HG02981 (cell line): ENCODE results near the gene ABCA13.

Experiments used
- ATAC-seq: cut with Tn5 transposase; IDR thresholded peaks from one replicate; pipeline ENCODE4 v1.9.1; 2021; ENCODE audit warnings: mild to moderate bottlenecking, moderate library complexity; ENCODE audit not compliant: unreplicated experiment

The ABCA13 gene

GRCh38 chr7:48363174-48363573 is 191.9 kb downstream of the ABCA13 start:
- ATAC-seq = no peak

GRCh38 chr7:48365010-48365409 is 193.8 kb downstream of the ABCA13 start:
- ATAC-seq = no peak

GRCh38 chr7:48366096-48366495 is 194.8 kb downstream of the ABCA13 start:
- no peak for ATAC-seq

GRCh38 chr7:48376263-48376662 is 205.0 kb downstream of the ABCA13 start:
- ATAC-seq = no peak

GRCh38 chr7:48380921-48381320 is 209.7 kb downstream of the ABCA13 start:
- ATAC-seq = no peak

GRCh38 chr7:48381571-48381970 is 210.3 kb downstream of the ABCA13 start:
- no peak for ATAC-seq

GRCh38 chr7:48384180-48384752 is 213.0 kb downstream of the ABCA13 start:
- no peak for ATAC-seq

GRCh38 chr7:48387932-48388331 is 216.7 kb downstream of the ABCA13 start:
- ATAC-seq = no peak

- ATAC-seq = no peak
These were observed 217.7 kb downstream of the ABCA13 start for GRCh38 chr7:48388911-48389310.

GRCh38 chr7:48389977-48390376 is 218.7 kb downstream of the ABCA13 start:
- ATAC-seq = no peak

- no peak for ATAC-seq
These were observed 219.4 kb downstream of the ABCA13 start for GRCh38 chr7:48390388-48391327.

- ATAC-seq = no peak
These were observed 226.9 kb downstream of the ABCA13 start for GRCh38 chr7:48398191-48398590.

GRCh38 chr7:48402721-48403120 is 231.5 kb downstream of the ABCA13 start:
- no peak for ATAC-seq

- no peak for ATAC-seq
These were observed 237.5 kb downstream of the ABCA13 start for GRCh38 chr7:48408731-48409130.

- no peak for ATAC-seq
These were observed 240.4 kb downstream of the ABCA13 start for GRCh38 chr7:48411619-48412018.

- no peak for ATAC-seq
These were observed 242.9 kb downstream of the ABCA13 start for GRCh38 chr7:48414011-48414732.

- no peak for ATAC-seq
These were observed 245.2 kb downstream of the ABCA13 start for GRCh38 chr7:48416327-48416908.

- no peak for ATAC-seq
These were observed 248.1 kb downstream of the ABCA13 start for GRCh38 chr7:48419401-48419800.

GRCh38 chr7:48420206-48420605 is 248.9 kb downstream of the ABCA13 start:
- ATAC-seq = no peak

GRCh38 chr7:48421357-48421756 is 250.1 kb downstream of the ABCA13 start:
- no peak for ATAC-seq

GRCh38 chr7:48424731-48425130 is 253.5 kb downstream of the ABCA13 start:
- ATAC-seq = no peak
